ENCODE data around the gene LDHD.

- no peak for TF ChIP-seq YY1 (IDR thresholded peaks at IDR 0.05; ENCODE audit: insufficient read depth, insufficient read length)
- no peak for TF ChIP-seq ZNF274 (IDR thresholded peaks at IDR 0.05; ENCODE audit: low read depth, low read length)
- no peak for TF ChIP-seq SUZ12 (IDR thresholded peaks at IDR 0.05; ENCODE audit: extremely low read depth, insufficient read depth, insufficient read length)
Measured at GRCh38 chr16:75092777-75093176, 23.8 kb downstream of the LDHD start.

Measured in NT2/D1 (cell line).